ENCODE results near the gene CD209. TPM values are rescaled to one million over a fixed set of nuclear protein-coding genes. Genes with fewer than 3 reads are reported as not detected.
"Not testable (repeated sequence)": the region's sequence is repeated elsewhere in the genome, so short reads cannot be mapped to it uniquely, and the experiment has no call there.

The CD209 gene
- total RNA-seq, 1 donor from 2014 or later = not detected

GRCh38 chr19:7771072-7771471 is 23.7 kb upstream of the CD209 start:
- DNase-seq (ENCODE audit: low read depth) = no peak

GRCh38 chr19:7769171-7769570 is 21.8 kb upstream of the CD209 start:
- DNase-seq (ENCODE audit: low read depth) = no peak

GRCh38 chr19:7767487-7767886 is 20.2 kb upstream of the CD209 start:
- no peak for DNase-seq (ENCODE audit: low read depth)

- DNase-seq (ENCODE audit: low read depth) = no peak
Observed at GRCh38 chr19:7766535-7766934, 19.2 kb upstream of the CD209 start.

- DNase-seq (ENCODE audit: low read depth) = not testable (repeated sequence)
Observed at GRCh38 chr19:7765043-7765442, 17.7 kb upstream of the CD209 start.

DNA sequence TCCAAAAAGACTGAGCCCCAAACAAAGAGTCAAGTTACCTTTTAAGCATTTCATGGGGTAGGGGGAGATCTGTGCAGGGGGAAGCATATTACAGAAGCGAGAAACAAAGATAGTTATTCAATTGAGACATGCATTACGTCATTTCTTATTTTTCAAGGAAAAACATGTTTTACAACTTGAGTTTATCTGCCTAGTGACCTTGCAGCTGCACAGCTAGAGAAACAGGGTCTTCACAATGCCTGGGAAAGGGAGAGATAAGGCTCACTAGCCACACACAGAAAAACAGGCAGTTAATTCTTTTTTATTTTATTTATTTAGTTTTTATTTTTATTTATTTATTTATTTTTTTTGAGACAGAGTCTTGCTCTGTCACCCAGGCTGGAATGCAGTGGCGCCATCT is 16.8 kb upstream of the CD209 start:
- not testable (repeated sequence) for DNase-seq (ENCODE audit: low read depth)

DNA sequence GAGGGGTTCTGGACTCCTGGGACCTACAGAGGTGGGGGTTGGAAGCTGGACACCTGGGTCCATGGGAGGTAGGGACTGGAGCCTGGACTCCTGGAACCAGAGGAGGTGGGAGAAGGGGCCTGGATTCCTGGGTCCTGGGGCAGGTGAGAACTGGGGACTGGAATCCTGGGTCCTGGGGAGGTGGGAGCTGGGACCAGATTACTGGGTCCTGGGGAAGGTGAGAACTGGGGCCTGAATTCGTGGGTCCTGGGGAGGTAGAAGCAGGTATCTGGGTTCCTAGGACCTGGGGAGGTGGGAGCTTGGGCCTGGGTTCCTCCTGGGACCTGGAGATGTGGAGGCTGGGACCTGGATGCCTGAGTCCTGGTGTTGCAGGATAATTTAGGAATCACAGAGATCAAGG is 16.4 kb upstream of the CD209 start:
- no peak for DNase-seq (ENCODE audit: low read depth)

- no peak for DNase-seq (ENCODE audit: low read depth)
Observed at GRCh38 chr19:7762719-7763293, 15.5 kb upstream of the CD209 start, which contains the start of gene CLEC4M. Gene CLEC4M, plus strand, starts transcription at chr19:7763243. Its CDS starts 24 bp downstream, at chr19:7763267.

GRCh38 chr19:7759156-7759555 is 11.8 kb upstream of the CD209 start:
- DNase-seq (ENCODE audit: low read depth) = no peak

DNA sequence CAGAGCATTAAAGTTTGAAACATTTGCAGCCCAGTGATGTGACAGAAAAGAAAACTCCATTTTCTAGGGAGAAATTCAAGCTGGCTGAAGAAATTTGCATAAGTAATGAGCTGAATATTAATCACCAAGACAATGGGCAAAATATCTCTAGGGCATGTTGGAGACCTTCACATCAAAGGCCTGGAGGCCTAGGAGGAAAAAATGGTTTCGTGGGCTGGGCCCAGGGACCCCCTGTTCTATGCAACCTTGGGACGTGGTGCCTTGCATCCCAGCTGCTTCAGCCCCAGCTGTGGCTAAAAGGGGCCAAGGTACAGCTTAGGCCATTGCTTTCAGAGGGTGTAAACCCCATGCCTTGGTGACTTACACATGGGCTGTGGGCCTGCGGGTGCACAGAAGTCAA is 10.0 kb upstream of the CD209 start:
- DNase-seq (ENCODE audit: low read depth) = no peak

DNA sequence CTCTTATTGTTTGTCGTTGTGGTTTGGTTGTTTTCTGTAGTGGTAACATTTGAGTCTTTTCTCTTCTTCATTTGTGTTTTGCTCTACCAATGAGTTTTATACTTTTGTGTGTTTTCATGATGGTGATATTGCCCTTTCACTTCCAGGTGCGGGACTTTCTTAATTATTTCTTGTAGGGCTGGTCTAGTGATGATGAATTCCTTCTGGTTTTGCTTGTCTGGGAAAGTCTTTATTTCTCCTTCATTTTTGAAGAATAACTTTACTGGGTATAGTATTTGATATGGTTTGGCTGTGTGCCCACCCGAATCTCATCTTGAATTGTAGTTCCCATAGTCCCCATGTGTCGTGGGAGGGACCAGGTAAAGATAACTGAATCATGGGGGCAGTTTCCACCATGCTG is 8.9 kb upstream of the CD209 start:
- no peak for DNase-seq (ENCODE audit: low read depth)

GRCh38 chr19:7751157-7751783 is 3.9 kb upstream of the CD209 start:
- DNase-seq (ENCODE audit: low read depth) = peak; percentile 3

- DNase-seq (ENCODE audit: low read depth) = no peak
Observed at GRCh38 chr19:7748756-7749155, 1.4 kb upstream of the CD209 start.

GRCh38 chr19:7748171-7748570 is 837 bp upstream of the CD209 start:
- no peak for DNase-seq (ENCODE audit: low read depth)

GRCh38 chr19:7746306-7746705 is 1.0 kb downstream of the CD209 start:
- not testable (repeated sequence) for DNase-seq (ENCODE audit: low read depth)

GRCh38 chr19:7744871-7745650 is 2.3 kb downstream of the CD209 start:
- DNase-seq (ENCODE audit: low read depth) = no peak

- DNase-seq (ENCODE audit: low read depth) = no peak
Observed at GRCh38 chr19:7744199-7744786, 3.0 kb downstream of the CD209 start.

GRCh38 chr19:7743425-7743841 is 3.9 kb downstream of the CD209 start:
- no peak for DNase-seq (ENCODE audit: low read depth)

- no peak for DNase-seq (ENCODE audit: low read depth)
Observed at GRCh38 chr19:7742991-7743390, 4.3 kb downstream of the CD209 start.

DNA sequence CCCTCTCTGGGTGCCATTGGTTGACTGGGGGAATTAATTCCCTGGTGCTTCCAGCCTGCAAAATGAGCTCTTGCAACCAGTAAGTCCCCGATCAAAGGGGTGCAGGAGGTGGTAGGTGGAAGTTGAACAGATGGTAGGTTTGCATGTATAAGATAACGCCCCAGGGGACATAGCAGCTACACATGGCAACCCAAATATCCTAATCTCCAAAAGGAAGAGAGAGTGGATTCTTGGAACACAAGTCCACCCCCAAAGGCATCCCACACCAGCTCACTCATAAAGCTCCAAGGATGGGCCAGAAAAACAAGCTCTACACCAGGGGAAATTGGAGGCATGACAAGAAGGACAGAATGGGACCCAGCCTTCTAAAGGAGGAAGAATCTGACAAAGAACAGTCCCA is 4.8 kb downstream of the CD209 start:
- no peak for DNase-seq (ENCODE audit: low read depth)

GRCh38 chr19:7740682-7741054 is 6.7 kb downstream of the CD209 start:
- no peak for DNase-seq (ENCODE audit: low read depth)
